GM12873 (cell line): ENCODE data around the gene THEM4.

Source experiments
- CTCF ChIP-seq: IDR thresholded peaks from 2 replicates; pipeline ENCODE4 v1.5.1; 2012; ENCODE audit warnings: low read depth, mild to moderate bottlenecking, moderate library complexity, low read length, control low read depth; ENCODE audit not compliant: insufficient read depth; ENCODE audit errors: missing control alignments

THEM4 gene

GRCh38 chr1:151839082-151839412, 70.3 kb downstream of the THEM4 start:
- no peak for TF ChIP-seq CTCF

GRCh38 chr1:151838222-151839081, 70.9 kb downstream of the THEM4 start:
- TF ChIP-seq CTCF = no peak

- TF ChIP-seq CTCF = no peak
Measured at GRCh38 chr1:151837884-151838221, 71.5 kb downstream of the THEM4 start.

GRCh38 chr1:151837197-151837596, 72.1 kb downstream of the THEM4 start:
- no peak for TF ChIP-seq CTCF

GRCh38 chr1:151835596-151835995, 73.7 kb downstream of the THEM4 start:
- TF ChIP-seq CTCF = no peak

GRCh38 chr1:151834239-151834638, 75.1 kb downstream of the THEM4 start:
- TF ChIP-seq CTCF = no peak

- TF ChIP-seq CTCF = no peak
Measured at GRCh38 chr1:151833172-151833900, 76.0 kb downstream of the THEM4 start.
